DND-41 (cell line): Measurements from ENCODE around the gene CREM.

ENCODE experiments used
- EZH2 ChIP-seq: IDR thresholded peaks from 3 replicates; pipeline ENCODE4 v1.6.1; 2012; ENCODE audit warnings: borderline replicate concordance, low read depth, mild to moderate bottlenecking, moderate library complexity, low read length, inconsistent platforms; ENCODE audit not compliant: severe bottlenecking
- TF ChIP-seq, protein P1 (sequence below): IDR thresholded peaks from 2 replicates; pipeline ENCODE4 v1.5.1; 2012; ENCODE audit warnings: borderline replicate concordance, low read length, moderate library complexity, mild to moderate bottlenecking; ENCODE audit not compliant: poor library complexity, severe bottlenecking; ENCODE audit errors: extremely low read depth

DNA sequence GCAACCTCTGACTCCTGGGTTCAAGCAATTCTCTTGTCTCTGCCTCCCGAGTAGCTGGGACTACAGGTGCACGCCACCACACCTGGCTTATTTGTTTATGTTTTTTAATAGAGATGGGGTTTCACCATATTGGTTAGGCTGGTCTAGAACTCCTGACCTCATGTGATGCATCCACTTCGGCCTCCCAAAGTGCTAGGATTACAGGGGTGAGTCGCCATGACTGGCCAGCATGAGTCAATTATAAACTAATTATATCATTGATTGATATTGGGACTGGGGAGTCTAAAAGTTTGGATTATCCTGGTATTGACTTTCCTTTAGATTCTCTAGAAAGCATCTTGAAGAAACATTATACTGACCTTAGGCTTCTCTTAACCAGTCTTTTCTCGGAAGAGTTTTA is 135.8 kb downstream of the CREM start:
- TF ChIP-seq EZH2: no peak
- TF ChIP-seq, protein P1, sequence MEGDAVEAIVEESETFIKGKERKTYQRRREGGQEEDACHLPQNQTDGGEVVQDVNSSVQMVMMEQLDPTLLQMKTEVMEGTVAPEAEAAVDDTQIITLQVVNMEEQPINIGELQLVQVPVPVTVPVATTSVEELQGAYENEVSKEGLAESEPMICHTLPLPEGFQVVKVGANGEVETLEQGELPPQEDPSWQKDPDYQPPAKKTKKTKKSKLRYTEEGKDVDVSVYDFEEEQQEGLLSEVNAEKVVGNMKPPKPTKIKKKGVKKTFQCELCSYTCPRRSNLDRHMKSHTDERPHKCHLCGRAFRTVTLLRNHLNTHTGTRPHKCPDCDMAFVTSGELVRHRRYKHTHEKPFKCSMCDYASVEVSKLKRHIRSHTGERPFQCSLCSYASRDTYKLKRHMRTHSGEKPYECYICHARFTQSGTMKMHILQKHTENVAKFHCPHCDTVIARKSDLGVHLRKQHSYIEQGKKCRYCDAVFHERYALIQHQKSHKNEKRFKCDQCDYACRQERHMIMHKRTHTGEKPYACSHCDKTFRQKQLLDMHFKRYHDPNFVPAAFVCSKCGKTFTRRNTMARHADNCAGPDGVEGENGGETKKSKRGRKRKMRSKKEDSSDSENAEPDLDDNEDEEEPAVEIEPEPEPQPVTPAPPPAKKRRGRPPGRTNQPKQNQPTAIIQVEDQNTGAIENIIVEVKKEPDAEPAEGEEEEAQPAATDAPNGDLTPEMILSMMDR: no peak
